GM19397 (cell line): ENCODE data around the gene CHCHD6.

ENCODE experiments used
- ATAC-seq: cut with Tn5 transposase; IDR thresholded peaks from one replicate; pipeline ENCODE4 v1.9.1; 2021; ENCODE audit warnings: mild to moderate bottlenecking, moderate library complexity; ENCODE audit not compliant: unreplicated experiment

Gene CHCHD6, protein sequence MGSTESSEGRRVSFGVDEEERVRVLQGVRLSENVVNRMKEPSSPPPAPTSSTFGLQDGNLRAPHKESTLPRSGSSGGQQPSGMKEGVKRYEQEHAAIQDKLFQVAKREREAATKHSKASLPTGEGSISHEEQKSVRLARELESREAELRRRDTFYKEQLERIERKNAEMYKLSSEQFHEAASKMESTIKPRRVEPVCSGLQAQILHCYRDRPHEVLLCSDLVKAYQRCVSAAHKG

GRCh38 chr3:126703512-126704493 is at the start of gene CHCHD6:
CHCHD6 (plus strand) TSS chr3:126704240; CDS start chr3:126704313, 73 bp downstream.
- ATAC-seq = peak; percentile 96

DNA sequence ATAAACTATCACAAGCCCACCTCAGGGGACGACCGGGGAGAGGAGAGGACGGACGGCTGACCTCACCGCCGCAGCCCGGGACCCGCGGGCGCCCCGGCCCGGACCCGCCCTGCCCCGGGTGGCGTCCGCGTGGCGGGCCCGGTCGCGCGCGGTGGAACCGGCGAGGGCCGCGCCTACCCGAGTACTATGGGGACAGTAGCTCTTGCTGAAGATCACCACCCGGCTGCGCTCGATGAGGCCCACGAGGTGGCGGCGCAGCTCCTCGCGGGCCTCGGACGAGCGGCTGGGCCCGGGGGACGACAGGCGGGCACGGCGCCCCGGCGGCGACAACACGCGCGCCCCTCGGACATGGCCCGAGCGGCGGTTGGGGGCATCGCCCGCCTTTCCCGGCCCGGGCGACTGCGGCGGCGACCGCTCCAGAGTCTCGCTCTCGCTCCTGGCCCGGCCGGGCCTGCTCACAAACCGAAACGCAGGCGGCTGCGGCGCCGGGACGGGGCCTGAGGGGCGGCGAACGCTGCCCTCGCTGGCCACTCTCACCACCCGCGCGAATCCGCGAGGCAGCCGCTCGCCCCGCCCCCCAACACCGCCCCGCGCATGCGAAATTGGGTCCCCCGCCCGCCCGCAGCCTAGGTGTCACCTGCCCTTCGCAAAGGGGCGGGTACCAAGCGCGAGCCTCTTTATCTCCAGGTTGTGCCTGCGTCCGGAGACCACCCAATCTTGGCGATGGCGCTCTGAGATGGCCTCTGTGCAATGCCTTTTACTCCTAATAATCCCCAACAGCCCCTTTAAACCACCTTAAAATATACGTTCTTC is 49.3 kb upstream of the CHCHD6 start, which contains the start of gene TXNRD3:
Gene TXNRD3 (minus strand): TSS at position 554 of the 813 bp plus-strand sequence.
- no peak for ATAC-seq

GRCh38 chr3:126655887-126656286 is 48.2 kb upstream of the CHCHD6 start:
- no peak for ATAC-seq

DNA sequence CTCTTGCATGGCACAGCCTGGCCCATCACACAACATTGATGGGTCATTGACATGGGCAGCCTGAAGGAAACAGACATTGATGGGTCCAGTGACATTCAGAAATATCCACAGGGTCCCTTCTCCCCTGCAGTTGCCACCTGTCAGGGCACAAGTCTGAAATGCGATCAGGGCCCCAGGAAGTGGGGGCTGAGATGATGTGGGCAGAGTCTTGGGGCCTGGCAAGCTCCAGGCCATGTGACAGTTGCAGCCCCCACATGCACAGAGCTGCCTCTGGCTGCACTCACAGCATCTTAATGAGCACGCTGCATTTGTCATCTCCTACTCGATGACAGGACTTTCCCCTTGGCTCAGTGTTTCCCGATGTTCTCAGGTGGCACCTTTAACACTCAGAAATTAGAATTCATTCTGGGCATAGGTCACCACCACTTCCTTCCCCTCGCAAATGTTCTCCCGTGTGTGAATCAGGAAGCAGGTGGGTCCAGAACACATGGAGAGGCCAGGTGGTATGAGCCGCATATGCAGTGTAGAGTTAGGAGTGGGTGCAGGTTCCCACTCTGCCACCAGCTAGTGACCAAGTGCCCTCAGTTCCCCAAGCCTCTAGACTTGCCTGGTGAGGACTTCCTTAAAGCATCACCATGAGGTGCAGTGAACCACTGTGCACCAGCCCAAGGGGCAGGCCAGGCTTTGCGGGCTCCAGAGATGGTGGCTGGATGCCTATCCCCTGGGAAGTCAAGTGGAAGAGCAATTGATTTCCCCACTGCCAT is 47.5 kb upstream of the CHCHD6 start:
- no peak for ATAC-seq

DNA sequence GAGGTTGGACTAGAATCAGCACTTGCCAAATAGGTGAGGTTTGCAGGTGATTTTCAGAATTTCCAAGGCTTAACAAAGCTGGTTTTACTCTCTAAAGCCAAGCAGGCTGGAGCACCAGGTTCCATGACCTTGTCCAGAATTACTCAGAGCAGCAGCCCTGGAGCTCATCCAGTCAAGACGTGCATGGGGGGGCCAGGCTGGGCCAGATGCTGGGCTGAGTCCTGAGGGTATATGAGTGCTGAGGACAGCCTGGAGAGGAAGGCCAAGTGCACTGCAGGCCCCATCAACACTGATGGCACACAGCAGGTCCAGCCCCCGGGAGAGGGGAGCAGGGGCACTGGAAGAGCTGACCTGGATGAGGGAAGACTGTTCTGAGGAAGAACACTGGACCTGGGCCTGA is 46.1 kb upstream of the CHCHD6 start:
- no peak for ATAC-seq

DNA sequence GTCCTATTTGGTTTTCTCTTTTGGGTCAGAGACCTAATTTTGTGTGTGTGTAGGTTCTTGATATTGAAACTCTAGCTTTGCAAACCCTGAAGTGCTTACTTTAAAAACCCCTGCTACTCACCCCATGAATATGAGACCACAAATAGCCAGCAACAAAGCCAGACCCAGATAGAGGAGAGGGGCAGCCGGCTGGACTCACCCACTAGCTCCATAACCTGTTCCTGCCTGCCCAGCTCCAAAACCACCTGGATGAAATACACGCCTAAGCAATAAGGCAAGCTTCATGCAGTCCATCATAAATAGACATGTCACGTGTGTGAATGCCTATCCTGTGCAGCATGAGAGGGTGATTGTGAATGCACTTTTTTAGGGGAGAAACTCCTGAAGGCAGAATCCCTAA is 45.5 kb upstream of the CHCHD6 start:
- ATAC-seq = no peak

DNA sequence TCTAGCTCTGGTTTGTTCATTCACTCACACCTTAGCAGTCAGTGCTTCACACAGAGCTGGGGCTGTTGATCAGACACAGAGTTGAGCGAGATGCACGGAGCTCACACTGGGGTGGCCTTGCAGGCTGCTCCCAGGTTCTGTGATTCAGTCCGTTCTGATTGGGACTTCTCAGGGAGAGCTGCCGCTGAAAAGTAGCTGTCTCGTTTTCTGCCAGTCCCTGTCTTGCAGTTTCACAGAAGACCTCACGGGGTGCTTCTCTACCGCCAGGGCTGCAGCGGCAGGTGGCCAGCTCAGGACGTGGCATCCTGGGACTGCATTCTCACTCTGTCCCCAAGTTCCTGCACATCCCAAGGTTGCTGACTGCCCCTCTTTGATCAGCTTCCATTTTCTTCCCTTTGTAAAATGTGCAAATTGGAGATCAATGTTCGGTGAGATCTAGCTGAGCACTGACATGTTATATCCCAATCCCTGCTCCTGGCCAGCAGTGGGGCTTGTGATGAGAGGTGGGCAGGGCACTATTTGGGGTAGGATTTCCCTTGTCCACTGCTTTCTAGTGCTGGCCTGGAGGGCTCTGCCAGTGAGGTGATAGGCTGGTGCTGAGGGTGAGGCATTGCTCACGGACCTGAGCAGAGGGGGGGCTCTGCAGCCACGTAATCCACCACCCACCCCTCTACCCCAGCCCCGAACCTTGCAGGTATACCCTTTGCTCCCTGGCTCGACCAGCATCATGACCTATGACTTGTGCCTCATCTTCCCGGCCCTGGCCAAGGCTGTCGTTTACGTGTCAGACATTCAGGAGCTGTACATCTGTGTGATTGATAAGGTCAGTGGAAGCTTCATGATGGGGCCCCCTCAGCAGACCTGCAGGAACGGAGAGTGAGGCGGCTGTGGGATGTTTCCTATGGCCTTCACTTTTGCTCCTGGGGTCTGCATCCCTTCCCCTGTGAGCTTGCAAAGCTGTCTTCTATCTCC is 43.8 kb upstream of the CHCHD6 start:
- ATAC-seq = no peak

GRCh38 chr3:126661532-126662364 is 42.3 kb upstream of the CHCHD6 start:
- no peak for ATAC-seq

GRCh38 chr3:126663257-126663656 is 40.8 kb upstream of the CHCHD6 start:
- ATAC-seq = no peak

GRCh38 chr3:126663750-126664149 is 40.3 kb upstream of the CHCHD6 start:
- no peak for ATAC-seq

DNA sequence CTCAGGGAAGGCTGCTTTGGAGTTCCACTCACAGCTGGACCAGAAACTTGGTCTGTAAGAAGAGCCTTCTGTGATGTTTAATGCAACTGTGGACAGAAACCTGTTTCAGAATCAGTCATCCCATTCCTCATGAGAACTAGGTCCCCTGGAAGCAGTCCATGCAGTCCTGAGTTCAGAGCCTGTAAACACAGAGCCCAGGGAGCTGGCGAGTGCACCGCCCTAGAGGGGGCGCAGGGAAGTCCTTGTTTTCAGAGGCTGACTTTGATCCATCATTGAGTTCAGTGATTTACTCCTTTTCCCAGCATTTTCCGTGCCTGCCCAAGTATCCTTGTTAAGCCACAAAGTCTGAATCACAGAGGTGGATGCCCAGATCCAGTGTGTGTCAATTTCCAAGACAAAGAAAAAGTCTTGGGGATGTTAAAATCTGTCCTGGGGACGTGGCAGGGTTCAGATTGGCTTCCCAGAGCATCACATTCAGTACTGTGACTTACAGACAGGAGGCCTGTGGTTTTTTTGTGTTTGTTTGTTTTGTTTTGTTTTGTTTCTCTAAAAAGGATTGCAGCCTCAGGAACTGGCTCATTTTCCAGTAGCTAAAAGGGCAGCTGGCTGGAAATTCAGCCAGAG is 39.3 kb upstream of the CHCHD6 start:
- no peak for ATAC-seq

GRCh38 chr3:126665221-126665936 is 38.7 kb upstream of the CHCHD6 start:
- ATAC-seq = no peak

GRCh38 chr3:126665959-126666657 is 37.9 kb upstream of the CHCHD6 start:
- ATAC-seq = no peak

DNA sequence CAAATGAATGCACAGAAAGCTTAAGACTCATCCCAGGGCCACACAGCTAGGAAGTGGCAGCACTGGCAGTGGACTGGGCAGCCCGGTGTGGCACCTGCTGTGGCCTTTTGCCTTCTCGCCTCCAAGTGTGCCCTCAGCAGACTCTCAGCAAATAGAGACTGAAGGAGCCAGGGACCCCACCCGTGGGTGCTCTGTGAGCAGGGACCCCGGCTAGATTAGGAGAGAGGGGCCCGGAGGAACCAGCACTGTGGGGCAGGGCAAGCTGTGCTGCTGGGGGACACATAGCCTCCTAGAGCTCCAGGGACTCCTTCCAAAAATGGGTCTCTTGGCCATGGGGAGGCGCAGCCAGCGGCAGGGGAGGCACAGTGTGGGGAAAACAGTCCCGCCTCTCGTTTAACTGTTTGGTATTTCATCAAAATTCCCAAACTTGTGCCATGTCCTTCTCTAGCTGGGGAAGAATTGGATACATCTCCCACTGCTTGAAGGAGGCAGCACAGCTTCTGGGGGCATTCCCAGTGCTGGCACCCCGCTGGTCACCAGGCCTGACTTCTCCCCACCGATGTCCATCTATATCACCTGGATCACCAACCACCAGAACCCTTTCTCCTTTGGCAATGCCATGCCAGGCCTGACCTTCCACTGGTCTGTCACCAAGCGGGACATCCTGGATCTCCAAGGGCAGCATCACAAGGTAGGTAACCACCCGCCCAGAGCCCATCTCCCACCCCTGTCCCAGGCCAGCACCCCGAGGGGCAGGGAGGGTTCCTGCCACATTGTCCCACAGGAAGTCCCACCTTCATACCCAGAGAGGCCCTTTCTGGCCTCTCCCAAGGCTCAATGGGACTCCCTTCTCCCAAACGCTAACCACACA is 37.1 kb upstream of the CHCHD6 start:
- no peak for ATAC-seq

GRCh38 chr3:126667631-126668449 is 36.2 kb upstream of the CHCHD6 start:
- ATAC-seq = no peak
